ES-I3 (cell line): ENCODE data around the gene CELF2.

Experiments
- H3K36me3 ChIP-seq: 2 replicates; pipeline ENCODE4 v1.6.1; 2013; ENCODE audit warnings: mild to moderate bottlenecking, low read length, control low read depth, moderate library complexity; ENCODE audit not compliant: insufficient read depth
- H3K4me1 ChIP-seq: 2 replicates; pipeline ENCODE4 v1.6.1; 2013; ENCODE audit warnings: mild to moderate bottlenecking, control low read depth, low read length; ENCODE audit not compliant: insufficient read depth
- H3K9ac ChIP-seq: 2 replicates; pipeline ENCODE4 v1.6.1; 2013; ENCODE audit warnings: low read depth, mild to moderate bottlenecking, low read length, moderate library complexity
- H3K9me3 ChIP-seq: 2 replicates; pipeline ENCODE4 v1.6.1; 2013; ENCODE audit warnings: mild to moderate bottlenecking, low read length, moderate library complexity; ENCODE audit not compliant: control insufficient read depth, insufficient read depth

Gene CELF2

GRCh38 chr10:11017570-11018431 lies at the start of gene CELF2:
Gene CELF2 (plus strand): TSS chr10:11017872. CDS start chr10:11018090, 218 bp downstream.
- Histone ChIP-seq H3K36me3 (no peaks in the 10 kb centered on the region), H3K9ac (peak within 1 kb of the TSS; percentile 70), H3K4me1 (peaks cover 43% of the 10 kb centered on the region), H3K9me3 (no peaks in the 10 kb centered on the region)

DNA sequence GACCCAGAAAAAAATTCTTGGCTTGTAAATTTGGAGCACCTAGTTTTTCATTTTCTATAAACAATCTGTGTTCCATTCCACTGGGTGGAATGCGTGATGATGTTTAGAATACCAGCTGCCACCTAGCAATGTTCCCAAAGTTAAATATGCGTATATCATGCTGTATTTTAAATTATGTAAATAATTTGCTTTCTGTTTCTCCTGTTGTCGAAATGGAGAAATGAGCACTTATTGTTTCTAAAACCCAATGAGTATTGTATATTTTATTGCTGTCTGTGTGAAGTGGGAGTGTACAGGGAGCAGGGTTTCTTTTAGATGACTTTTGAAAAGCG lies 49.4 kb upstream of the CELF2 start:
- Histone ChIP-seq H3K9me3 (no peaks in the 10 kb centered on the region), H3K9ac (no peak overlapping the region), H3K4me1 (no peaks in the 10 kb centered on the region), H3K36me3 (no peaks in the 10 kb centered on the region; the same call in 1 of the 2 replicates)

DNA sequence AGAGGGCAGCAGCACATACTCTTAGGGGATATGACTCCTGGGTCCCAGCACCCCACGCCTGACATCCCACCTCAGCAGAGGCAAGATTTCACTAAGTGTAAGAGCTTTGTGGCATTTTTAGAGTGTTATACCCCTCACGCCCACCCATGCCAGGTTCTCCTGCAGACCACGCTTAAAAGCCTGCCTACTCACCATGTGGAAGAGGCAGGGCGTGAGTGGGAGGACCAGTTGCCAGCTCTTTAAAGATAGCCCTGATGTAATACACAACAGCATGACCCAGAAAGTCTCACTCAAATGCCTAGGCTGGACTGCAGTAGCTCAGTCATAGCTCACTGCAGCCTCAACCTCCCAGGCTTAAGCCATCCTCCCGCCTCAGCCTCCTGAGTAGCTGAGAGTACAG lies 44.4 kb upstream of the CELF2 start:
- Histone ChIP-seq H3K4me1 (no peaks in the 10 kb centered on the region), H3K9ac (no peak overlapping the region), H3K9me3 (no peaks in the 10 kb centered on the region), H3K36me3 (no peaks in the 10 kb centered on the region)

DNA sequence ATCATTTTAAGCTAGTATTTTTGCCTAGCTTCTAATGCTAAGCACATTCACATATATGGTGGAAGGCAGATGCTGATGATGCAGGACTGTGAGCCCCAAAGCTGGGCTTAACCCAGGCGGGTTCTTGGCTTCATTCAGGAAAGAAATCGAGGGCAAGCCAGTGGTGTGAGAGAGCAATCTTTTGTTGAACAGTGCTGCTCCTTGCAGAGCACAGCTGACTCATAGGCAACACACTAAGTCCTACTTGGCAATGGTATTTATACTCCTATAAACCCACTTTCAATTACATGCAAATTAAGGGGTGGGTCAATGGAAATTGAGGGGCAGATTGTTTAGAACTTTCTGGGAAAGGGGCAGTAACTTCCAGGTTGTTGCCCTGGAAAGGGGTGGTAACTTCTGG lies 42.0 kb upstream of the CELF2 start:
- H3K9ac ChIP-seq: no peak overlapping the region
- H3K36me3 ChIP-seq: no peaks in the 10 kb centered on the region
- no peaks in the 10 kb centered on the region for H3K9me3 ChIP-seq
- no peaks in the 10 kb centered on the region for H3K4me1 ChIP-seq

DNA sequence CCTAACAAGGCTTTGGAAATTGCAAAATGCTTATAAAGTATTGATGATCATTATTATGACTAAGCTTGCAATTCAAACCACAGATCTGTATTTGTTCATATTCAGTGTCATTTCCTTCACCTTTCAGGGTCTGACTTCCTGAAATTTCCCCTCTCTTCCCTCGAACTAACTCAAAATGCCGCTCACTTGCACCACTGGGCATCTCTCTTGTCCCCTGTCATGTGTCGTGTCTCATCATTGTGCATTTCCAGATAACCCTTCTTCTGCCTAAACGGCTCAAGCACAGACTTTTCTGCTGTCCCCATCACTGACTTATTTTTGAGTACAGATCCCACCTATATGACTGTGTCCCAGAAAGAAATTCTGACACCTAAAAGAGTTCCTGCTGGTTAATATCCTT lies 41.0 kb upstream of the CELF2 start:
- no peaks in the 10 kb centered on the region for H3K9me3 ChIP-seq
- H3K4me1 ChIP-seq: no peaks in the 10 kb centered on the region
- no peak overlapping the region for H3K9ac ChIP-seq
- H3K36me3 ChIP-seq: no peaks in the 10 kb centered on the region

DNA sequence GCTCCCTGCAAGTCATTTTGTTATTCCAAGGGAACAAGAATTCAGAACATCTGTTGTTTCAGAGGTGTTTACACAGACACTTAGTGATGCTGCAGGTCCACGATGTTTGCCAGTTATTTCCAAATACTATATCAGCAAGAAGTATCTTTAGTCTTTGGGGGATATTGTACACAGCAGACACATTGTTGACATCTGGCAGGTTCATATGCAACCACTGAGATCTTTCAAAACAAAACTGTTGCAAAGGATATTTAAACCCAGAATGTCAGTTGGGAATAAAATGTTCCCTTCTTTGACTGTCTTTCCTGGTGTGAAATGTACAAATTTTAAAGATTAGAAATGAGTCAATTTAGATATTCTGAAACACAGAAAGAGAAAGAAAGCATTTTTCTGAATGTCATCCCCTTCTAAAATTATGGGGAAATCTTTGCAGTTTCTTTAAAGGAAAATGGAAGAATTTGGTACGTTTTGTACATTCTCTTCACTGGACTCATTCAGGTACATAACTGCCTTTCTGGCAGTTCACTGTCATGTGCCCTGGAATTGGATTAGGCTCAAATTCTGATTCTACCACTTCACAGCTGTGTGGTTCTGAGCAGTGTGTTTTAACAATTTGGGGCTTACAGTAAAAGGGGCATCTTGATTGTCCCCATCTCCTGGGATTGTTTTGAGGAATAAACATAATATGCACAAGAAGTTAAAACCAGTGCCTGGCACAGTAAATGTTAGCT lies 40.3 kb upstream of the CELF2 start:
- Histone ChIP-seq H3K4me1 (no peaks in the 10 kb centered on the region), H3K9ac (no peak overlapping the region), H3K36me3 (no peaks in the 10 kb centered on the region)

GRCh38 chr10:10977978-10978377 lies 39.7 kb upstream of the CELF2 start:
- H3K4me1 ChIP-seq: no peaks in the 10 kb centered on the region
- no peaks in the 10 kb centered on the region for H3K36me3 ChIP-seq
- no peak overlapping the region for H3K9ac ChIP-seq
- H3K9me3 ChIP-seq: no peaks in the 10 kb centered on the region

More for the DNA sequence above, 40.3 kb upstream of the CELF2 start:
- H3K9me3 ChIP-seq: no peaks in the 10 kb centered on the region

GRCh38 chr10:10985361-10985760 lies 32.3 kb upstream of the CELF2 start:
- H3K36me3 ChIP-seq: no peaks in the 10 kb centered on the region
- no peak overlapping the region for H3K9ac ChIP-seq
- no peaks in the 10 kb centered on the region for H3K9me3 ChIP-seq
- H3K4me1 ChIP-seq: no peaks in the 10 kb centered on the region

DNA sequence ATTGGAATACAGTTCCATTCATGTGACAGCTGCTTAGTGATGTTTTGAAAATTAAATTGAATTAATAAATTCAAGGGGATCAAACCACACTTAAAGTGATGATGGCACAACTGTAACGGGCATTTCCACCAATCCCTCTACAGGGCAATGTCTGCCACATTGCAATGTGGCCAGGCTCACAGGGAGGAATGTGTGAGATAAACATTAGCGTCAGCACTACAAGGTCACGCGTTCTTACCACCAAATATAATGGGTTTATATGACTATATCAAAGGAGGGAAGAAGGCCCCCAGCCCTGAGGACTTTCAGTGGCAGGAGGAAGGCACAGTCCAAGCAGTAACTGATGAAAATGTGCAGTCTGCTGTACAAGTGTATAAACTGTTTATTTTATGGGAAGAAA lies 31.1 kb upstream of the CELF2 start:
- Histone ChIP-seq H3K36me3 (no peaks in the 10 kb centered on the region), H3K9ac (no peak overlapping the region), H3K9me3 (no peaks in the 10 kb centered on the region), H3K4me1 (no peaks in the 10 kb centered on the region)

- Histone ChIP-seq H3K4me1 (no peaks in the 10 kb centered on the region), H3K36me3 (no peaks in the 10 kb centered on the region), H3K9me3 (no peaks in the 10 kb centered on the region), H3K9ac (no peak overlapping the region)
These were observed 30.6 kb upstream of the CELF2 start for GRCh38 chr10:10987111-10987510.

- no peaks in the 10 kb centered on the region for H3K36me3 ChIP-seq
- H3K9ac ChIP-seq: no peak overlapping the region
- H3K4me1 ChIP-seq: no peaks in the 10 kb centered on the region
- H3K9me3 ChIP-seq: no peaks in the 10 kb centered on the region; the same call in 1 of the 2 replicates
These were observed 28.0 kb upstream of the CELF2 start for GRCh38 chr10:10989669-10990068.

DNA sequence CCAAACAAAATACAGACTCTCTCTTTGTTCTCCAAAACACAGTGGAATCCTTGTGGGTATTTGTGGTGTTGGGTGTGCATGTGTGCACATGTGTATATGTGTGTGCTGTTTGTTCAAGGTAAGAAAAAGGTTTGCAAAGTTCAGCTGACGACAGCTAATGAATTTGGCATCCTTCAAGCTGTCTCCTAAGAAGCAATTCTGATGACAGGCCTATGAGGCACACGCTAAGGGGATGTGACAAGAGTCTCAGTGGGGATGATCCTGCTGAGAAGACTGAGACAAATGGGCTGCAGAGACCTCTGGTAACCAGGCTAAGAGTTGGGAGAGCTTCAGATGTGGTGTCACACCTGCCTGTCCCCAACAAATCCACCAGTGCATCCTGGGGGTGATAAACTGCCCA lies 26.5 kb upstream of the CELF2 start:
- no peaks in the 10 kb centered on the region for H3K36me3 ChIP-seq
- no peaks in the 10 kb centered on the region; the same call in 1 of the 2 replicates for H3K9me3 ChIP-seq
- H3K4me1 ChIP-seq: no peaks in the 10 kb centered on the region
- H3K9ac ChIP-seq: no peak overlapping the region

DNA sequence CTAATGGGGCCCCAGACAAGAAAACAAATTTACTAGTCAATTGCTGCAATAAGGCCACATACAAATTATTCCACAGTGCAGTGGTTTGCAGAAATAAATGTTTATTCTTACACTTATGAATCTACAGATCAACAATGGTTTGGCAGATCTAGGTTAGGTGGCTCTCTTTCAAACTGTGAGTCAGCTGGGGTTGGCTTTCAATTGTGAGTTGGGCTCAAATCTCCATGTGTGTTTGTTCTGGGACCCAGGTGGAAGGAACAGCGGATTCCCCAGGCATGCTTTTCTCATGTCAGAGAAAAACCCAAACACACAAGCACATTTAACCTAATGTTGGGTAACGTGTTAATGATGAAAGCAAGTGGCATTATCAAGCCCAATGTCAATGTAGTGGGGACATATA lies 25.6 kb upstream of the CELF2 start:
- no peaks in the 10 kb centered on the region for H3K4me1 ChIP-seq

DNA sequence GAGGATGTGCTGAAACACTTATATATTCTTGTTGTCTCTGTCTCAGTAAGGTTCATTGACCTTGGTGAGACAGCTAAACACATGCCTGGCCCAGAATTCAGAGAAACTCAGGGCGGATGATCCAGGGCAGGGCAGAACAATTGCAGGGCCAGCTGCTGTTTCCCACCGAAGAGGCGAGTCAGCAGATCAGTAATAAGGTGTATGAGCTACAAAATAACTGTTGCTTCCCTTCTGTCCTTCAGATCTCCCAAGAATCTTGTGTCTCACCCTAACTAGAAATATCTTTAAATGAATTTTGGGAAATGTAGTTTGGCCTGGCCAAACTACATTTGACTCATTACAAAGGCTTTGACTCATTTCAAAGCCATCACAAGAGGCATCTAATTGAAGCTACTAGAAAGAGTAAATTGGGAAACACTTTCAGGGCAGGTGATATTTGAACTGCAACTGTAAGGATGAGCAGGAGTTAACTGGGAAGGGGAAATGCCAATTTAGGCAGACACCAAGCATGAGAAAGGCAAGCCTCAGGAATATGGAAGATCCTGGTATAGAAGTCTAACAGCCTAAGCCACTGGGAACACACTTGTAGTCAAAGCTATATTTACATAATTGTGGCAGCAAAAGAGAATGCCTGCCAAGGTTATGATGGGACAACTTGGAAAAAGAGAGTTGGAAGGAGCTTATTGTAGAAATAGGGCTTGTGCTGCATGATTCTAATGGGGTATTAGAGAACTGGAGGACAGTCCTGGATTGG lies 24.5 kb upstream of the CELF2 start:
- H3K36me3 ChIP-seq: no peaks in the 10 kb centered on the region
- H3K9me3 ChIP-seq: no peaks in the 10 kb centered on the region; the same call in 1 of the 2 replicates

More for the DNA sequence above, 25.6 kb upstream of the CELF2 start:
- Histone ChIP-seq H3K9ac (no peak overlapping the region), H3K36me3 (no peaks in the 10 kb centered on the region), H3K9me3 (no peaks in the 10 kb centered on the region; the same call in 1 of the 2 replicates)

More for the DNA sequence above, 24.5 kb upstream of the CELF2 start:
- Histone ChIP-seq H3K9ac (no peak overlapping the region), H3K4me1 (no peaks in the 10 kb centered on the region)
